CD4-positive, alpha-beta T cell treated with Interleukin-15 for 1 hour (primary cell): Measurements from ENCODE around the gene NDUFS2.
"Not testable (repeated sequence)": the region's sequence is repeated elsewhere in the genome, so short reads cannot be mapped to it uniquely, and the experiment has no call there.

Experiments
- DNase-seq: peaks from one replicate; pipeline ENCODE4 v3.0.0-alpha.2; 2020

NDUFS2 gene

GRCh38 chr1:161222175-161223019 is 20.2 kb downstream of the NDUFS2 start:
- no peak for DNase-seq

GRCh38 chr1:161223805-161224694 is 21.9 kb downstream of the NDUFS2 start:
- DNase-seq = no peak

GRCh38 chr1:161224695-161225087 is 22.5 kb downstream of the NDUFS2 start:
- DNase-seq = not testable (repeated sequence)

GRCh38 chr1:161225178-161225533 is 23.0 kb downstream of the NDUFS2 start:
- DNase-seq = no peak

- peak; percentile 98 for DNase-seq
These were observed 23.6 kb downstream of the NDUFS2 start, which contains the start of gene TOMM40L for GRCh38 chr1:161225534-161226319. Gene TOMM40L, plus strand, starts transcription at chr1:161226060. Its CDS starts 430 bp downstream, at chr1:161226490.

- no peak for DNase-seq
These were observed 24.1 kb downstream of the NDUFS2 start for GRCh38 chr1:161226320-161226711.

- DNase-seq = no peak
These were observed 24.6 kb downstream of the NDUFS2 start for GRCh38 chr1:161226759-161227158.

GRCh38 chr1:161227196-161227871 is 25.2 kb downstream of the NDUFS2 start:
- DNase-seq = peak; percentile 80

GRCh38 chr1:161228032-161228431 is 25.9 kb downstream of the NDUFS2 start:
- DNase-seq = no peak

- no peak for DNase-seq
These were observed 27.7 kb downstream of the NDUFS2 start for GRCh38 chr1:161229896-161230295.

- no peak for DNase-seq
These were observed 28.6 kb downstream of the NDUFS2 start for GRCh38 chr1:161230762-161231161.

GRCh38 chr1:161233102-161233501 is 30.9 kb downstream of the NDUFS2 start:
- no peak for DNase-seq

GRCh38 chr1:161235957-161236775 is 34.0 kb downstream of the NDUFS2 start:
- no peak for DNase-seq

GRCh38 chr1:161238039-161238473 is 35.9 kb downstream of the NDUFS2 start, which contains the start of gene NR1I3:
Gene NR1I3, minus strand, starts transcription at chr1:161238203. Its CDS starts 1,638 bp downstream, at chr1:161236565.
- no peak for DNase-seq

- no peak for DNase-seq
These were observed 39.5 kb downstream of the NDUFS2 start for GRCh38 chr1:161241682-161242081.

GRCh38 chr1:161242313-161242712 is 40.1 kb downstream of the NDUFS2 start:
- DNase-seq = no peak

- DNase-seq = no peak
These were observed 42.7 kb downstream of the NDUFS2 start for GRCh38 chr1:161244888-161245287.

- not testable (repeated sequence) for DNase-seq
These were observed 47.9 kb downstream of the NDUFS2 start for GRCh38 chr1:161250100-161250499.

GRCh38 chr1:161250829-161251228 is 48.7 kb downstream of the NDUFS2 start:
- no peak for DNase-seq

GRCh38 chr1:161251579-161251978 is 49.4 kb downstream of the NDUFS2 start:
- DNase-seq = no peak

GRCh38 chr1:161255302-161255701 is 53.1 kb downstream of the NDUFS2 start:
- not testable (repeated sequence) for DNase-seq
